Fibroblast of pulmonary artery (primary cell): ENCODE measurements around the gene GRIN2C.

Experiments
- DNase-seq: peaks from one replicate; pipeline ENCODE4 v3.0.0-alpha.2; 2010; ENCODE audit warnings: low read depth
- H3K4me3 ChIP-seq: replicated peaks from 2 replicates; pipeline ENCODE4 v1.5.1; 2011; ENCODE audit warnings: low read depth, mild to moderate bottlenecking, control low read depth, low read length, moderate library complexity
- TF ChIP-seq, protein P1 (sequence below): IDR thresholded peaks from 2 replicates; pipeline ENCODE4 v1.5.1; 2011; ENCODE audit warnings: mild to moderate bottlenecking, control low read depth, low read length, inconsistent platforms; ENCODE audit errors: missing control alignments

GRIN2C gene

DNA sequence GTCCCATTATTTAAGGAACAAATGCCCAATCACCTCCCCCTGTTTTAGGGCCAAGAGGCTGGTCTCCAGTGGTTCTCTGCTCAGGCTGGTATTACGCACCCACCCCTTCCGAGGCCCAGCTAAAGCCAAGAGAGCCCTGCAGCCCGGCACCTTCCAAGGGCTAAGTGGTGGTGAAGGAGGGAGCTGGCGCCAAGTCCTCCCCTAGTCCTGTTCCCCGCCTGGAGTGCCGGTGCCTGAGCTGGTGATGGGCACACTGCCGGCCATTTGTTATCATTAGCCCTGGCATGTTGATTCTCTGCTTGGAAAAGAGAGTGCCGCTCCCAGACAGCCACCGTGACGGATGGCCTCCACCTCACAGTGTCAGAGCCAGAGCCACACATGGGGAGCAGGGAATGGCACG, 31.9 kb downstream of the GRIN2C start:
- no peak overlapping the region for H3K4me3 ChIP-seq
- TF ChIP-seq, protein P1, sequence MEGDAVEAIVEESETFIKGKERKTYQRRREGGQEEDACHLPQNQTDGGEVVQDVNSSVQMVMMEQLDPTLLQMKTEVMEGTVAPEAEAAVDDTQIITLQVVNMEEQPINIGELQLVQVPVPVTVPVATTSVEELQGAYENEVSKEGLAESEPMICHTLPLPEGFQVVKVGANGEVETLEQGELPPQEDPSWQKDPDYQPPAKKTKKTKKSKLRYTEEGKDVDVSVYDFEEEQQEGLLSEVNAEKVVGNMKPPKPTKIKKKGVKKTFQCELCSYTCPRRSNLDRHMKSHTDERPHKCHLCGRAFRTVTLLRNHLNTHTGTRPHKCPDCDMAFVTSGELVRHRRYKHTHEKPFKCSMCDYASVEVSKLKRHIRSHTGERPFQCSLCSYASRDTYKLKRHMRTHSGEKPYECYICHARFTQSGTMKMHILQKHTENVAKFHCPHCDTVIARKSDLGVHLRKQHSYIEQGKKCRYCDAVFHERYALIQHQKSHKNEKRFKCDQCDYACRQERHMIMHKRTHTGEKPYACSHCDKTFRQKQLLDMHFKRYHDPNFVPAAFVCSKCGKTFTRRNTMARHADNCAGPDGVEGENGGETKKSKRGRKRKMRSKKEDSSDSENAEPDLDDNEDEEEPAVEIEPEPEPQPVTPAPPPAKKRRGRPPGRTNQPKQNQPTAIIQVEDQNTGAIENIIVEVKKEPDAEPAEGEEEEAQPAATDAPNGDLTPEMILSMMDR = no peak
- DNase-seq = no peak

DNA sequence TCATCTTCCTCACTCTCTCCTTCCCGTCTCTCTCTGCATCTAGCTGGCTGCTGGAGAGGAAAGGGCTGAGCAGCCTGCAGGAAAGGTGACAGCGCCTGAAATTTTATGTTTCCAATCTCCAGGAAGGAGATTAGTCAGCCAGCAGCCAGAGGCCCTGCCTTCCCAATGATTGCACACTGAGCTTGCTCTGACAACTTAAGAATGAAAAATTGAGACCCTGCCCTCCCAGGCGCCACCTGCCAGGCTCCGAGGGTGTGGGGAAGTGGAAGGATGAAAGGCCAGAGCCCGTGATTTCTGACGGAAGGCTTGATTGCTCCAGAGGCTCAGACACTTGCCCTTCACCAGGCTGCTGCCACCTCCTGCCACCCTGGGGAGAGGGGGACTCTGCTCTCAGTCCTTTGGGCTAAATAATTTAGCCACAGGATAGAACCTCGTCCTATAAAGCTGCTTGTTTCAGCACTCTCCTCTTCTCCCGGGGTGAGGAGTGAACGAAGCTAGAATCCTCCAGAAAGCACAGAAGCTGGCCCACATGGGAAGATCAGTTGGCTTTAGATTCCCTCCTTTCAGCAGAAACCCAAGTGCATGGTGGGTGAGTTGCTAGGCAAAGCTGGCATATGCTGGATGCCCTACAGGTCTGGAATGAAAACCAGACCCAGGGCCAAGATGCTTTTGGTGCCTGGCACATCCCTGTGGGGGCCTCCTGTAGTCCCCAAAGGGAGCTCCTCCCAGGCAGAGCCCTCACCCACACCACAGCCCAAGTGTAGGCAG, 33.5 kb downstream of the GRIN2C start:
- TF ChIP-seq, protein P1 = no peak
- H3K4me3 ChIP-seq = no peak overlapping the region
- DNase-seq = no peak

DNA sequence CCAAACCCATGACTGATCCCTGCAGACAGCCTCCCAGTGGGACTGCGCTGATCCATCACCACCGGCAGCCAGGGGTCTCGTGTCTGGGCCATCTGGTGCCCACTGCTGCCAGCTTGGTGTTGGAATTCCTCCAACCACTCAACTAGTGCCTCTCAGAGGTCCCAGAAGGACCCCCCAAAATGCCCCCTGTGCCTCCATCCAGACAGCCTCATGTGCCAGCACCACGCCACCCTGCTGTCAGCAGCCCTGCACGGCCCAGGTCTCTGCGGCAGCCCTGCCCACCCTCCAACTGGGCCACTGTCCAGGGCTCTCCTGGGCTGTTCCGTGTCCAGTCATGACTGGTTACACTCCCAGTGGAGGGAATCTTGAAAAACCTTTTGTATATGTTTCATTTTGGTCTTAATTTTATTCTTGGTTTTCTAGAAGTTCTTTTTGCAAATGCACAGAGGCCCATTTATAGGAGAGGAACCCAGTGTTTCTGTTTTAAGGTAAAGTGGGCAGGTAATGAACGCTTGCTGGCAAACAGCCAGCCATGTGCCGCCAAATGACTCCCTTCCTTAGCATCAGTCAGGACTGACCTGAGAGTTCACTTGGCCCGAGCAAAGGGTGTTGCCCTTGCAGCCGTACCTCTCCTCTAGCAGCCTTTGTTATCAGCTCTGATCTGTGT, 34.6 kb downstream of the GRIN2C start:
- TF ChIP-seq, protein P1 = no peak
- no peak for DNase-seq
- H3K4me3 ChIP-seq = no peak overlapping the region

DNA sequence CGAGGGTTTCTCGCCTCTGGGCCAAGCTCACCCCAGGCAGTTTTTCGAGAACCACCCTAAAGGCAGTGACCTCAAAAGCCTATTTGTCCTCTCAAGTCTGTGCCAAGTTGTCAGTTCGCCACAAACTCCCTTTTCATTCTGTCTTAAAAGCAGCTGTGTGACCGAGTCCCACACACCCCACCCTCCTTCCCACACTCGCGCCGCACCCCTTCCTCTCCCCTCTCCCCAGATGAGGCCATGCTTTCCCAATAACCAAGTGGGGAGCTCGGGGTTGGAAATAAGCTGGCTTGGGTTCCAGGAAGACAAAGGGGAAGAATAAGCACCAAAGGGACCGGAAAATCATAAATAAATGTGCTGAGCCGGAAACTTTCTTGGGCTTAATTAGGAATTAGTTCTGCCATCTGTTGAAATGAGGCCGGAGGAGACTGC, 36.7 kb downstream of the GRIN2C start:
- H3K4me3 ChIP-seq = no peak overlapping the region
- no peak for DNase-seq
- TF ChIP-seq, protein P1 = no peak

DNA sequence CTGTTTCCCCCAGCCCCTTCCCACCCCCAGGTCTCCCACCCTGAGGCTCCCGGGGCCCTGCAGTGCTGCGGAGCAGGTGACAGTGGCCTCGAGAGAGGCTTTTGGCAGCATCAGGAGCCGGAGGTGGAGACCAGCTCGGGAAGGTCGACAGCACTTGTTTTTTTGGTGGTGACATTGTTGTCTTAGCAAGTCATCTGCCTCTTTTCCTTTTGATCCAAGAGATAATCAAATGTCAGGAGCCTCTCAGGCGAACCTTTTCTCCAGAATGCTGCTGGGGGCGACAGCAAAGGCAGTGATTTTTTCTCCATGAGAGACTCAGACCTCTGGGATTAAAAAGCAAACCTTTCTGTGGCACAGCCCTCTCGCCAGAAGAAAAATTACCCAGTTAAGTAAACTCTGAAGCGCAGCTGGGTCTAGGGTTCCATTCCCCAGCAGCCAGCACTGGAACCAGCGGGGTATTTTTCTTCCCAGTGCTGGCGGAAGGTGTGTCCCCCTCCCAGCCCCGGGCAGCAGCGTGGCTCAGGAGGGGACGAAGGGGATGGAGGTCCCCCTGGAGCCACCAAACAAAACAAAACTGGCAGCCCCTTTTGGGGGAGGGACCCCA, 37.2 kb downstream of the GRIN2C start:
- H3K4me3 ChIP-seq = no peak overlapping the region
- no peak for DNase-seq
- TF ChIP-seq, protein P1 = no peak

DNA sequence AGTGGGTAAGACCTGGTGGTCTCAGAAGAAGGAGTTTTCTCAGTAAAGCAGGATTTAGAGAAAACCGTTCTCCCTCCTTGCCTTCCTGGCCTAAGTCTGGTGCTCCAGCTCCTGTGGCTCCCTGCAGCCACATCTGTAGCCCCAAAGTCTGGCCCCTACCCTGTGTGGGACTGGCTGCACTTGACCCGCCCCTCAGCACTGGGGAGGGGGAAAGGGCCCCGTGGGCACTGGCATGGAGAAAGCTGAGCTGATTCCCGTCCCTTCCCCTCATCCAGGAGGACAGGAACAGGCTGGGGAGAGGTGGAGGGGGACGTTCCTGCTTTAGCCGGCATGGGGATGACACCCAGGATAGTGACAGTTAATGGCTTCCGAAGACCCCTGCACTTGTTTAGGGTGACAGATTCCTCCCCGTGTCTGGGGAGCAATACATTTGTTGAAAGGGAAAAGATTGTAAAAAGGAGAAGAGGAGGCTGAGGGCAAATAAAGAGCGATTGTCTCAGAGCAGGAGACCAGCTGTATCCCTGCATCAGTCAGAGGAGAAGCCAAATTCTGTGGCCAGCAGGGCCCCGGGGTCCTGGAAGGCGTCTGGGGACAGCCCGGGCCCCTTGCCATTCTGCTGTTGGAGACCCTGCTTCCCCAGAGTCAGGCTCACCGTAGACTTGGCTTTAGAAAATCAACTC, 37.9 kb downstream of the GRIN2C start:
- H3K4me3 ChIP-seq = no peak overlapping the region
- DNase-seq = no peak
- TF ChIP-seq, protein P1 = no peak
